Astrocyte (in vitro differentiated cells and primary cell): ENCODE data around the gene NISCH. TPM values are rescaled to one million over a fixed set of nuclear protein-coding genes. Genes with fewer than 3 reads are reported as not detected.

Experiments
- DNase-seq: peaks from one replicate; pipeline ENCODE4 v3.0.0-alpha.2; 2010; ENCODE audit warnings: low read depth
- FAIRE-seq: peaks from 2 replicates; lab custom pipeline; 2011; peaks lifted over from hg19 to GRCh38; lab: Jason Lieb, UNC
- H2AFZ ChIP-seq: 2 replicates; pipeline ENCODE4 v1.6.0; 2012; ENCODE audit warnings: low read depth, low read length, inconsistent platforms
- H3K27ac ChIP-seq: 2 replicates; pipeline ENCODE4 v1.5.1; 2011; ENCODE audit warnings: low read depth, low read length, inconsistent platforms
- H3K27me3 ChIP-seq: 2 replicates; pipeline ENCODE4 v1.6.0; 2011; ENCODE audit warnings: low read length, inconsistent platforms; ENCODE audit not compliant: insufficient read depth
- H3K36me3 ChIP-seq: 2 replicates; pipeline ENCODE4 v1.5.1; 2011; ENCODE audit warnings: low read length, inconsistent platforms; ENCODE audit not compliant: insufficient read depth
- H3K4me1 ChIP-seq: 2 replicates; pipeline ENCODE4 v1.5.1; 2011; ENCODE audit warnings: low read length, inconsistent platforms; ENCODE audit not compliant: insufficient read depth
- H3K4me2 ChIP-seq: 2 replicates; pipeline ENCODE4 v1.6.0; 2012; ENCODE audit warnings: low read length, inconsistent platforms
- H3K4me3 ChIP-seq: 2 replicates; pipeline ENCODE4 v1.5.1; 2011; ENCODE audit warnings: low read depth, mild to moderate bottlenecking, low read length, inconsistent platforms; ENCODE audit not compliant: insufficient read depth
- H3K79me2 ChIP-seq: 2 replicates; pipeline ENCODE4 v1.6.0; 2012; ENCODE audit warnings: mild to moderate bottlenecking, low read length, inconsistent platforms; ENCODE audit not compliant: insufficient read depth
- H3K9ac ChIP-seq: 2 replicates; pipeline ENCODE4 v1.6.0; 2012; ENCODE audit warnings: mild to moderate bottlenecking, low read length, inconsistent platforms
- H3K9me3 ChIP-seq: 2 replicates; pipeline ENCODE4 v1.5.1; 2012; ENCODE audit warnings: low read depth, mild to moderate bottlenecking, low read length, inconsistent platforms; ENCODE audit not compliant: insufficient read depth
- H4K20me1 ChIP-seq: 2 replicates; pipeline ENCODE4 v1.6.0; 2012; ENCODE audit warnings: low read length, inconsistent platforms; ENCODE audit not compliant: insufficient read depth
- H3K27ac Mint-ChIP-seq: one replicate; pipeline ENCODE4 v1.8.0; 2021; ENCODE audit warnings: mild to moderate bottlenecking, mixed read lengths; ENCODE audit not compliant: unreplicated experiment
- H3K27me3 Mint-ChIP-seq: one replicate; pipeline ENCODE4 v1.8.0; 2021; ENCODE audit warnings: low read depth, mixed read lengths; ENCODE audit not compliant: unreplicated experiment
- H3K36me3 Mint-ChIP-seq: one replicate; pipeline ENCODE4 v1.8.0; 2021; ENCODE audit warnings: low read depth, mixed read lengths; ENCODE audit not compliant: unreplicated experiment
- H3K4me1 Mint-ChIP-seq: one replicate; pipeline ENCODE4 v1.8.0; 2021; ENCODE audit warnings: low read depth, mixed read lengths; ENCODE audit not compliant: unreplicated experiment
- H3K4me3 Mint-ChIP-seq: one replicate; pipeline ENCODE4 v1.8.0; 2021; ENCODE audit warnings: mild to moderate bottlenecking, moderate library complexity, mixed read lengths; ENCODE audit not compliant: unreplicated experiment
- H3K9me3 Mint-ChIP-seq: one replicate; pipeline ENCODE4 v1.8.0; 2021; ENCODE audit warnings: mild to moderate bottlenecking, mixed read lengths; ENCODE audit not compliant: unreplicated experiment
- EZH2 ChIP-seq: IDR thresholded peaks from 2 replicates; pipeline ENCODE4 v1.6.1; 2012; ENCODE audit warnings: mild to moderate bottlenecking, low read length, inconsistent platforms; ENCODE audit not compliant: insufficient read depth
- total RNA-seq: library from RNA; stranded (reverse); gene quantifications from 2 replicates; pipeline ENCODE4 v1.2.1, GENCODE V29; 2021
- TF ChIP-seq, protein P1 (sequence below): IDR thresholded peaks from 2 replicates; pipeline ENCODE4 v1.5.1; 2011; ENCODE audit warnings: low read depth, mild to moderate bottlenecking, inconsistent platforms, low read length, moderate library complexity; ENCODE audit not compliant: insufficient read depth

NISCH gene
- total RNA-seq, 1 donor from 2014 or later: 118 TPM

DNA sequence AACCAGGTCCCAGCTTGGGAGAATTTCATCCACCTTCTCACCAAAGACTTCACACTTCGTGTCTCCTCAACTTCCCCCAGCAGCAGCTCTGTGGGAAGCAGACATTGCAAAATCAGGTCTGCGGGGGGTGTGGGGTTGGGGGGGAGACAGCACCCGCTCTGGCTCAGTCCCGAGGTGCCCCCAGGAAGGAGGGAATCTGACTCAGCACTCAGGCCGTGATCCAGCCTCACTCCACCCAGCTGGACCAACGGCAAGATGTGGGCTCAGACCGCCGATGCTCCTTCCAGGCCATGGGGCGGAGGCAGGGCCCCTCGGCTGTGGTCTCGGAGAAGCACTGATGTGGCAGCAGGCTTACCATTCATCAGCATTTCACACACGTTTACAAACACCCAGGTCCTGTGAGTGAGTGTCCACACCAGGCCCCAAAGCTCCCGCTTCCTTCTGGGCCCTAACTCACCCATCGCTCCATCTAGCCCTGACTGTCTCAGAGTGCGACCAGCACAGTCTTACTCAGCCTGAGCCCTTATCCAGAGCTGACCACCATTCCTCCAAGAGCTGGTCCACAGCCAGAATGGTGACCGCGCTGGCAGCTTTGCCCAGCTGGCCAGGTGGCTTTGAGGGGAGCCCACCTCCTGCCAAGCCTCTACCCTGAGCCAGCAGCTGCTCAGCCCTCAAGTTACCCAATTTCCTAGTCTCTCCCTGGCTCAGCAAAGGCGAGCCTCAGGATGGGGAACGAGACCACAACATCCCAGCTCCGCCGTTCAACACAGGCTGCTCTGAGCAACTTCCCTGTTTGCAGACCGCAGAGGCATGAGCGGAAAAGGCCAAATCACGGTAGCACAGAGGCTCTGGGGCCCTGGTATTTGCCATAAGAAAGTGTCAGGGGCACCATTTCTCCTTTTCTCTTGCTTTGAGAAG, 43.0 kb downstream of the NISCH start:
- Histone ChIP-seq H3K4me1 (peaks cover 22% of the 10 kb centered on the region), H4K20me1 (peaks cover 5% of the 10 kb centered on the region), H3K9ac (no peak overlapping the region), H3K27ac (peak overlapping the region; percentile 17), H3K36me3 (no peaks in the 10 kb centered on the region), H3K4me3 (no peak overlapping the region), H3K9me3 (no peaks in the 10 kb centered on the region), H3K79me2 (no peaks in the 10 kb centered on the region), H3K27me3 (no peaks in the 10 kb centered on the region), H3K4me2 (peak overlapping the region; percentile 34), H2AFZ (peak overlapping the region; percentile 14)
- FAIRE-seq (no peak), DNase-seq (peak; percentile 76)
- no peak for TF ChIP-seq EZH2
- TF ChIP-seq, protein P1, sequence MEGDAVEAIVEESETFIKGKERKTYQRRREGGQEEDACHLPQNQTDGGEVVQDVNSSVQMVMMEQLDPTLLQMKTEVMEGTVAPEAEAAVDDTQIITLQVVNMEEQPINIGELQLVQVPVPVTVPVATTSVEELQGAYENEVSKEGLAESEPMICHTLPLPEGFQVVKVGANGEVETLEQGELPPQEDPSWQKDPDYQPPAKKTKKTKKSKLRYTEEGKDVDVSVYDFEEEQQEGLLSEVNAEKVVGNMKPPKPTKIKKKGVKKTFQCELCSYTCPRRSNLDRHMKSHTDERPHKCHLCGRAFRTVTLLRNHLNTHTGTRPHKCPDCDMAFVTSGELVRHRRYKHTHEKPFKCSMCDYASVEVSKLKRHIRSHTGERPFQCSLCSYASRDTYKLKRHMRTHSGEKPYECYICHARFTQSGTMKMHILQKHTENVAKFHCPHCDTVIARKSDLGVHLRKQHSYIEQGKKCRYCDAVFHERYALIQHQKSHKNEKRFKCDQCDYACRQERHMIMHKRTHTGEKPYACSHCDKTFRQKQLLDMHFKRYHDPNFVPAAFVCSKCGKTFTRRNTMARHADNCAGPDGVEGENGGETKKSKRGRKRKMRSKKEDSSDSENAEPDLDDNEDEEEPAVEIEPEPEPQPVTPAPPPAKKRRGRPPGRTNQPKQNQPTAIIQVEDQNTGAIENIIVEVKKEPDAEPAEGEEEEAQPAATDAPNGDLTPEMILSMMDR: no peak
- Mint-ChIP-seq H3K27ac (no peak overlapping the region), H3K4me1 (peaks cover 2% of the 10 kb centered on the region), H3K36me3 (peaks cover 3% of the 10 kb centered on the region), H3K27me3 (peaks cover 14% of the 10 kb centered on the region), H3K9me3 (no peaks in the 10 kb centered on the region), H3K4me3 (no peak overlapping the region)

DNA sequence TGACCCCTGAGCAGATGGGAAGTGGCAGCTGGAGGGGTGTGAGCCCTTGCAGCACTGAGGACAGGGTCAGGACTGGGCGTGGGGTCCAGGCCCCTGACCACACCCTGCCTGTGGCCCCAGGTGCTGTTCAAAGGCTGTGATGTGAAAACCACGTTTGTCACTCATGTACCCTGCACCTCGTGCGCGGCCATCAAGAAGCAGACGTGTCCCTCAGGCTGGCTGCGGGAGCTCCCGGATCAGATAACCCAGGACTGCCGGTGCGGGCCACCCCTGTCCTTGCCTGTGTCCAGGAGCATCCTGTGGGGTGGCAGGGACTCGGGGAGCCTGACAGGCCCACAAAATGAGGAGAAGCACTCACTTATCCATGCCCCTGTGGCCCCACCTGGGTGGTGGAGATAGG, 45.6 kb downstream of the NISCH start:
- no peaks in the 10 kb centered on the region for H3K36me3 ChIP-seq
- Mint-ChIP-seq H3K9me3 (no peaks in the 10 kb centered on the region), H3K4me3 (no peak overlapping the region), H3K4me1 (peaks cover 2% of the 10 kb centered on the region), H3K27ac (no peak overlapping the region), H3K27me3 (peaks cover 14% of the 10 kb centered on the region), H3K36me3 (no peaks in the 10 kb centered on the region)
- no peak for TF ChIP-seq EZH2
- TF ChIP-seq, protein P1: no peak
- H3K9ac ChIP-seq: no peak overlapping the region
- H3K4me1 ChIP-seq: peaks cover 13% of the 10 kb centered on the region
- H4K20me1 ChIP-seq: no peaks in the 10 kb centered on the region
- H3K79me2 ChIP-seq: no peaks in the 10 kb centered on the region
- H2AFZ ChIP-seq: no peak overlapping the region
- FAIRE-seq: no peak
- H3K4me2 ChIP-seq: no peak overlapping the region
- H3K27me3 ChIP-seq: no peaks in the 10 kb centered on the region
- H3K27ac ChIP-seq: no peak overlapping the region
- no peak overlapping the region for H3K4me3 ChIP-seq
- H3K9me3 ChIP-seq: no peaks in the 10 kb centered on the region
- DNase-seq: no peak

DNA sequence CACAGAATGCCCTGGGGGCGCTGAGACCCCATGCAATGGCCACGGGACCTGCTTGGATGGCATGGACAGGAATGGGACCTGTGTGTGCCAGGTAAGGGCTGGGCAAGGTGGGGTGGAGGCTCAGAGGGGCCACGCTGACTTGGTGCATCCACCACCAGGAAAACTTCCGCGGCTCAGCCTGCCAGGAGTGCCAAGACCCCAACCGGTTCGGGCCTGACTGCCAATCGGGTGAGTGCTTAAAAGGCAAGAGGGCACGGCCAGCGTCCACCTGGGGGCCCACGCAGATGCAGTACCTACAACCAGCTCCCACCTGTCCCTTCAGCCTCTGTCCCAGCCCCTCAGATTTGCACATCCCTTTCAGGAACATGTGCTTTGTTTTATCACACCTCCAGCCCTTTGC, 46.6 kb downstream of the NISCH start:
- Histone ChIP-seq H3K27ac (no peak overlapping the region), H3K4me2 (no peak overlapping the region), H3K27me3 (no peaks in the 10 kb centered on the region), H4K20me1 (no peaks in the 10 kb centered on the region), H3K79me2 (no peaks in the 10 kb centered on the region), H3K4me1 (peaks cover 14% of the 10 kb centered on the region), H3K9ac (no peak overlapping the region), H2AFZ (no peak overlapping the region), H3K9me3 (no peaks in the 10 kb centered on the region), H3K4me3 (no peak overlapping the region), H3K36me3 (no peaks in the 10 kb centered on the region)
- Mint-ChIP-seq H3K36me3 (no peaks in the 10 kb centered on the region), H3K27me3 (peaks cover 14% of the 10 kb centered on the region), H3K27ac (no peak overlapping the region), H3K4me3 (no peak overlapping the region), H3K4me1 (no peaks in the 10 kb centered on the region), H3K9me3 (no peaks in the 10 kb centered on the region)
- DNase-seq (no peak), FAIRE-seq (no peak)
- TF ChIP-seq, protein P1: no peak
- no peak for TF ChIP-seq EZH2
